Cortex of kidney (tissue), 1 donor: ENCODE data around the gene HOXC11.
A peak's percentile ranks its signal among the peaks of the same experiment; 100 is the strongest.

Experiments used
- DNase-seq: peaks from one replicate; lab custom pipeline; 2025; lab: John Stamatoyannopoulos, UW

The HOXC11 gene

GRCh38 chr12:54009171-54010052 lies 36.5 kb downstream of the HOXC11 start:
- no peak for DNase-seq

DNA sequence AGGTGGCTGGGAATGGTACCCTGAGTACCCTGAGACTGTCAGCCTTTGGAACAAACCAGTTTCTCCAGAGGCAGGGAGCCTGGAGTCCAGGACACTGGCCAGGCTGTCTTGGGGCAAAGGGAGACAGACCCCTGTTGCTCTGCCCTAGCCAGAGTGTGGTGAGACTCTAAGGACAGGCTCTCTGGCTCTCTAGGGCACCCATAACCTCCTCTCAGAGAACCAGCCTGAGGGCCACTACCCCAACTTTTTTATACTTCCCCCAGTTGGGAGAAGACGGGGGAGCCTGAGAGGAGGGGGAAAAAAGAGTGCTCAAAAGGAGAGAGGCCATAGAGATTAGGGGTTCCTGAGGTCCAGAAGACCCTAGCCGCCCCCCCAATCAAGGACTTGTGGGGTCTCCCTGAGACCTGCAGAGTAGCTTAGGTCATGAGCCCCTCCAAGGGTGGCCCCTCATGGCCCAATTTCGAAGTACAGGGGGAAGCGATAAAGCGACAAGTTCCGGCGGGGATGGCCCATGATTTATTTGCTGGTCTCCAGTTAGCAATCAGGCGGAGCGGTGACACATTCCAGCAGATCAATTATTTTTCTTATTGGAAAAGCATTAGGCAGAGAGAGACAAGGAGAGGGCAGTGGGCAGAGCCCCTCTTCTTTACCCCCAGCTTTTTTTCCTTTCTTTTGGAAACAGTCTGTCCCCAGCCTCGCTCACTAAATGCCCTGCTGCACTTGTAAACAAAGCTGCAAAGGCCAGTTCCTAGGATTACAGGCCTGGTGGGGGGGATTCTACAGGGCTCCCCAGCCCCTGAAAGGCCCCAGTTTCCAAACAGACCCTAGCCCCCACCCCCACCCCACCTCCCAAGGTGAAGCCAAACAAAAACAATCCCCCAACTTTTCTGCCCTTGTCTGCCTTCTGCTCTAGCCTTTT lies 37.4 kb downstream of the HOXC11 start:
- DNase-seq = no peak

GRCh38 chr12:54010972-54011664 lies 38.2 kb downstream of the HOXC11 start:
- DNase-seq = no peak

DNA sequence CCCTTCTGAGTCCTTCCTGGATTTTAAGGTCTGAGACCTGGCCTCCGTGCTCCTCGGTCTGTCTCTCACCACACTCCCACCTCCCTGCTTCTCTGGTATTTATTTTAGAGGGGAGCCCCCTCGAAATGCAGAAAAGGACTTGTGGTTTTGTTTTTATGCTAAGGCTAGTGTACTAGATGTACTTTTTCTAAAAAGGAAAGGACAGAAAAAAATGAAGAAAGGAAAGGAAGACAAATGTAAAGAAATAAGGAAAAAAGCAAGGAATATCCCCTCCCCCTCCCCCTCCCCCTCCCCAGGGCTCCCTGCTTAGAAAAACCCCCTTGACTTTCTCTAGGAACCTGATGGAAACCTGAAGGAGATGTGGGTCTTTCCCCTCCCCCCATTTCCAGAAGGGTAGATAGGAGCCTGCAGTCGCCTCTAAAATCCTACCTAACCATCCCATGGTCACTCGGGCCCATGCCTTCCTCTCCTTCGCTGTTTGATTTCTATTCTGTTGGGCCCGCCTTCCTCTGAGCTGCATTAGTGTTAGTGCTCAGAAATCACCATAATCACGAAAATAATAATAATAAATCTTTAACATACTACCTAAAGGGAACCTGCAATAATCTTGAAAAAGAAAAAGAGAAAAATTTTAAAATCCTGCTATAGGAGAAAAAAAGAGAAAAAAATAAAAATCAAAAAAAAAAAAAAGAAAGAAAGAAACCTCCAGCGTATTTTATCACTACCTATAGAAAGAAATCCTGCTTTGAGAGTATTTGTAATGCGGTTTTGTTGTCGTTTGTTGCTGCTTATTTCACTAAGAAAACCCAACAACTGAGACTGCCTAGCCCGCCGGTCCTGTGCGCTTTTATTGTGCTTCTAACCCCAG lies 39.0 kb downstream of the HOXC11 start:
- DNase-seq = no peak

DNA sequence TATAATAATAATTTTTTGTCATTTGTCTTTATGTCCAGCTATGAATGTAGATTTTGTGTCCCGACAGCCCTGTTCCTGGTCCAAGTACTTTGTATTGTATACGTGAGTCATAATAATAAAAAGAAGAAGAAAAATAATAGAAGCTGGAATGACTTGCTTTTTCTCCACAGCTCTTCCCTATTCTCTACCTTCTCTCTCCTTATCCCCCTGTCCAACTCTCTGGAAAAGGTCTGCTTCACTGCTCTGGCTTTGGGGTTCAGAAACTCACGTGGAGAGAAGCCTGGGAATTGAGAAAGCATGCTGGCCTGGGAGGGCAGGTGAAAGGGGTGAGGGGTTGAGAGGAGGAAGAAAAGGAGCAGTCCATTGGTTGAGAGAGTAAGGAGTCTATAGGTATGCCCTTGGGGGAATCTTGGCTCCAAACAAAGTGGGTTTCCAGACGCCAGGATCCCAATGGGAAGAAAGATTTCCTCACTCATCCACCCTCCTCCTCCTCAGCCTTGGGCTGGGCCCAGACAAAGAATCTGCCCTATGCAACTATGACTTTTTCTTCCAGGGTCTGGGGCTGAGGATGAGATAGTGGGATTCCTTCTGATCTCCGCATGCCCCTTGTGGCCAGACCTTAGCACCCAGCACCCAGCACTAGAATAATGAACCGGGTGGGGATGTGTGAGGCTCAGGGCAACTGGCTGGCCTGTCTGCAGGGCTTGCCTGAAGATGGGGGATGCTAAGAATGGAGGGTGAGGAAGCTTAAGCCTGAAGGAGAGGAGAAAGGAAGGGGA lies 39.9 kb downstream of the HOXC11 start:
- DNase-seq = no peak

- no peak for DNase-seq
Observed at GRCh38 chr12:54014377-54015017, 41.6 kb downstream of the HOXC11 start.

GRCh38 chr12:54015018-54015931 lies 42.3 kb downstream of the HOXC11 start:
- no peak for DNase-seq

DNA sequence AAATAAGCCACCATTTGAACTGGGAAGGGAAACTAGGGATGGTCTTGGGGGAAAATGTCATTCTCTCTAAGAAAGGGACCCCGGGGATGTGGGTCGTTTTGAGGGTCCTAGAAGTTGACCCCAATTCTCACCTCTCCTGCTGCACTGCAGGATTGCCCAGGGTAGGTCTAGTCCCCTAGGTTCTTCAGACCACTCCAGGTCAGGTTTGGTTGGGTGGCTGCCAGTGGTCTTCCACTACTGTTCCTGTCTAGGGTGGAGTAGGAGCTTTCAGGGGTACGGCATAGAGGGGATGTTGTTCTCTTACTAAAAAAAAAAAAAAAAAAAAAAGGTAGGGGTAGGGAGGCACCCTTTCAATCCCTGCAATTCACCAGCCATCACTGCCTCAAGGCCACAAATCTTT lies 43.1 kb downstream of the HOXC11 start:
- DNase-seq = no peak

DNA sequence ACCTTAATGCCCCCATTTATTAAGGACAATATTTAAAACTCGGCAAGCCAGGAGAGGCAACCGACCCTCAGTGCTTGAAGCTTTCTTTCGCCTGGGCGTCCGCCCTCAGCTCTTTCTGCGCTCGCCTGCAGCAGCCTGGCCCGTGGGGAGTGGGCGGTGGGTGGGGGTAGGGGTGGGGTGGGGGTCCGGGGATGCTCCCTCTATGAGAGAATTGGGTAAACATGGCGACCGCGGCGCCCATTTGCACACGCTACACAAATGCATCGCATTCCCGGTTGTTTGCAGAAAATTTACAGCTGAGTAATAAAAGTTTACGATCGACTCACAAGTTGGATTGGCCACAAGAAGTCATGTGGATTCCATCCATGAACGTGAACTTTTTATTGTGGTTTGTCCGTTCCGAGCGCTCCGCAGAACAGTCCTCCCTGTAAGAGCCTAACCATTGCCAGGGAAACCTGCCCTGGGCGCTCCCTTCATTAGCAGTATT lies 43.6 kb downstream of the HOXC11 start:
- DNase-seq = no peak

DNA sequence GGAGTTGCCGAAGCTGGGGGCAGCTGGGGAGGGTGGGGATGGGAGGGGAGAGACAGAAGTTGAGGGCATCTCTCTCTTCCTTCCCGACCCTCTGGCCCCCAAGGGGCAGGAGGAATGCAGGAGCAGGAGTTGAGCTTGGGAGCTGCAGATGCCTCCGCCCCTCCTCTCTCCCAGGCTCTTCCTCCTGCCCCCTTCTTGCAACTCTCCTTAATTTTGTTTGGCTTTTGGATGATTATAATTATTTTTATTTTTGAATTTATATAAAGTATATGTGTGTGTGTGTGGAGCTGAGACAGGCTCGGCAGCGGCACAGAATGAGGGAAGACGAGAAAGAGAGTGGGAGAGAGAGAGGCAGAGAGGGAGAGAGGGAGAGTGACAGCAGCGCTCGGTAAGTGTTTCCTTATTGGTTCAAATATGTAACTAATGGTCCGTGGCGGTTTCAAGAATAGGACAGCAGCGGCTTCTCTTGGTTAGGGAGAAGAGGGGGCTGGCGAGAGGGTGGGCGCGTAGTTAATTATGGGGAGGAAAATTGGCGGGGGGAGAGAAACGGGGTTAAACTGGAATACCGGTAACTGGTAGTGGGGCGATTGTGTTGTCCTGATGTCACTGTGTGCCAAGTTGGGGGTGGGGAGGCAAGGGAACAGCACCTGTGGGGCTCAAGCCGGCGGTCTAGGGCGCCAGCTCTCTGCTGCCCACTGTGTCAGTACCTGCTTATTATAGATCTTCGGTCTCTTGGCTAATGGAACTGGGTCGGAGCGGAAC lies 44.3 kb downstream of the HOXC11 start:
- no peak for DNase-seq

DNA sequence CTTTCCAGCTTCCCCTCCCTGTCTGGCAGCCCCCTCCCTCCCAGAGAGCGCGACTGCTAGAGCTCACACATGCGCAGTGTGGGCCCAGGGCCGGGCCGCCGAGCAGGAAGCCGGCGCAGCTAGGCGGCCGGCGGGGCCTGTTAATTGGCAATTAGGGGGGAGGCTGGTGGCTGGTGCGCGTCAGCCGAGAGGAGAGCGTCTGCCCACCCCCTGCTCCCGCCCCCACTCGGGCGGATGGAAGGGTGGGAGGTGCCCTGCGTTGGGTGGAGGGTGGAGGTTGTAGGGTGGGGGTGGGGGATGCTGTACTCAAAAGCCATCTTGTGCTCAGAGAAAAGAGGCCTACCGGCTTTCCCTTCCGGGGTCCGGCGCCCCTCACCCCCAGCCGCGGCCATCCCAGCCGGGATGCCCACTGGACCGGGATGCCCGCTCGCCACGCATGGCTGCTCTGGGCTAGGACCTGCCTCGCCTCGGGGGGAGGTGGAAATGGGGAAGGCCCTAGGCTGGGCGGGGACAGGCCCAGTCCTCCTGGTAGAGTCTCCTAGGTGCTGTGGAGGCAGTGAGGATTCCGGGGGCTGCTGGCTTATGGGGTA lies 45.0 kb downstream of the HOXC11 start:
- peak; percentile 84 for DNase-seq

DNA sequence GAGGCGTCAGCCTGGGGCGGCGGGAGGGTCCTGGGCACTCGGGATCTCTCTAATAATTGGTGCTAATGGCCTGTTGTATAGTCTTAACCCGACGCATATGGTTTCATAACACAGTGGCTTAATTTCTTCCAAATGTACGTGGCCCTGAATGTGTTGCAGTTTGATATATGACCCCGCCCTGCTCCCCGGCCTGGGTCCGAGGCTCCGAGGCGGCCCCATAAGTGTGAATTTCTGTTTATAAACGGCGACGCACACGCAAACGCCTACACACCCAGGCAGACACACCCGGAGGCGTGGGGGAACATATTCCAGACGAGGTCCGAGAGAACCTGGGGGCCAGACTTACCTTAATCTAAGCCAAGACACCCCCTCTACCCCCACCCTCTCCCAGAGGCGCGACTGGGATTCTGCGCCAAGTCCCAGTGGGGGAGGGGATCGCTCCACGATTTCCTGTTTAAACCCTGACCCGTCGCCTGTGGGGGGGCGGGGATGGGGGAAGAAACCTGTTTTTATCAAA lies 45.6 kb downstream of the HOXC11 start:
- DNase-seq = no peak

GRCh38 chr12:54019091-54019811 lies 46.3 kb downstream of the HOXC11 start:
- no peak for DNase-seq

DNA sequence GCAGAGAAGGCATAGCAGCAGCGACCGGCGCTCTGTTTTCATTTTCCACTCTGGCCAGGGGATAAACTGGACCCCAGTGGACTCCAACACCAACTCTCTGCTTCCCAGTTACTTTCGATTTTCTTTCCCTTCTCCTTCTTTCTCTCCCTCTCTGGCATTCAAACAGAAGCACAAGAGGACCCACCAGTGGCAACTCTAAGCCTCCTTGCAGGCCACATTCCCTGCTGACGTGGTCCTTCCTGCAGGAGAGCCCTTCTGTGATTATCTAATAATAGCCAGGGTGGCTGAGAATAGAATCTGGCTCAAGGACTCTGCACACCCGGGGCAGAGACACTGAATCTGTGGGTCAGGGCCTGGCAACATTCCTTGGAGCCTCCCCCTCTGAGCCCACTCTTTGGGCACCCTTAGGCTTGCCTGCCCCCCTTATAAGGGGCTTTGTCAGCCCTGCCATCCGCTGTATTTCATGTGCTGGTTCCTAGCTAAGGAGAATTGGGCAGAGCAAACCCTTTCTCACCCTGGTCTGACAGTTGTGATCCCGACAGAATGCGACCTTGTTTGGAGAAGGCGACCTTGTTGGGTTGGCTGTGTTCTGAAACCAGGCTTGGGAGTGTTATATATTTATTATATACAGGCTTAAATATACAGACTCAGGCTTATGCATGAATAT lies 47.1 kb downstream of the HOXC11 start:
- DNase-seq = no peak

GRCh38 chr12:54020591-54021405 lies 47.9 kb downstream of the HOXC11 start:
- no peak for DNase-seq
